Iris pigment epithelial cell (primary cell): ENCODE measurements around the gene USP32.
"Not testable (repeated sequence)": the region's sequence is repeated elsewhere in the genome, so short reads cannot be mapped to it uniquely, and the experiment has no call there.

Experiments
- DNase-seq: peaks from one replicate; pipeline ENCODE4 v3.0.0-alpha.2; 2011; ENCODE audit warnings: low read depth

Gene USP32, protein sequence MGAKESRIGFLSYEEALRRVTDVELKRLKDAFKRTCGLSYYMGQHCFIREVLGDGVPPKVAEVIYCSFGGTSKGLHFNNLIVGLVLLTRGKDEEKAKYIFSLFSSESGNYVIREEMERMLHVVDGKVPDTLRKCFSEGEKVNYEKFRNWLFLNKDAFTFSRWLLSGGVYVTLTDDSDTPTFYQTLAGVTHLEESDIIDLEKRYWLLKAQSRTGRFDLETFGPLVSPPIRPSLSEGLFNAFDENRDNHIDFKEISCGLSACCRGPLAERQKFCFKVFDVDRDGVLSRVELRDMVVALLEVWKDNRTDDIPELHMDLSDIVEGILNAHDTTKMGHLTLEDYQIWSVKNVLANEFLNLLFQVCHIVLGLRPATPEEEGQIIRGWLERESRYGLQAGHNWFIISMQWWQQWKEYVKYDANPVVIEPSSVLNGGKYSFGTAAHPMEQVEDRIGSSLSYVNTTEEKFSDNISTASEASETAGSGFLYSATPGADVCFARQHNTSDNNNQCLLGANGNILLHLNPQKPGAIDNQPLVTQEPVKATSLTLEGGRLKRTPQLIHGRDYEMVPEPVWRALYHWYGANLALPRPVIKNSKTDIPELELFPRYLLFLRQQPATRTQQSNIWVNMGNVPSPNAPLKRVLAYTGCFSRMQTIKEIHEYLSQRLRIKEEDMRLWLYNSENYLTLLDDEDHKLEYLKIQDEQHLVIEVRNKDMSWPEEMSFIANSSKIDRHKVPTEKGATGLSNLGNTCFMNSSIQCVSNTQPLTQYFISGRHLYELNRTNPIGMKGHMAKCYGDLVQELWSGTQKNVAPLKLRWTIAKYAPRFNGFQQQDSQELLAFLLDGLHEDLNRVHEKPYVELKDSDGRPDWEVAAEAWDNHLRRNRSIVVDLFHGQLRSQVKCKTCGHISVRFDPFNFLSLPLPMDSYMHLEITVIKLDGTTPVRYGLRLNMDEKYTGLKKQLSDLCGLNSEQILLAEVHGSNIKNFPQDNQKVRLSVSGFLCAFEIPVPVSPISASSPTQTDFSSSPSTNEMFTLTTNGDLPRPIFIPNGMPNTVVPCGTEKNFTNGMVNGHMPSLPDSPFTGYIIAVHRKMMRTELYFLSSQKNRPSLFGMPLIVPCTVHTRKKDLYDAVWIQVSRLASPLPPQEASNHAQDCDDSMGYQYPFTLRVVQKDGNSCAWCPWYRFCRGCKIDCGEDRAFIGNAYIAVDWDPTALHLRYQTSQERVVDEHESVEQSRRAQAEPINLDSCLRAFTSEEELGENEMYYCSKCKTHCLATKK (N-terminal part only)

GRCh38 chr17:60392042-60392844, at the start of gene USP32:
USP32 (minus strand) TSS chr17:60392133; CDS start chr17:60391939, 194 bp downstream.
- peak; percentile 99 for DNase-seq

DNA sequence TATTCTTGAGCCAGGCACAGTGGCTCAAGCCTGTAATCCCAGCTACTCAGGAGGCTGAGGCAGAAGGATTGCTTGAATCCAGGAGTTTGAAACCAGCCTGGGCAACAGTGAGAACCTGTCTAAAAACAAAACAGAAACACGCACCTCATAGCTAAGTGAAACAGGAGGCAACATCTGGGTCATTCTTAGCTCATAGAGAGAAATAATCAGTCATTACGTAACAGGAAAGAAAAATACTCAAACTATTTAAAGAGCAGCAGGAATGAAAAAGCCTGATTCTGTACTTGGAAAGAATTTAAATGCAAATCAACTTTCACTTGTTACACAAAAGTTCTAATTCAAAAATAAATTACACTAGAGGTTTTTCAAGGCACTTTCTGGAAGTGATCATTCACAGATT, 47.6 kb upstream of the USP32 start:
- peak; percentile 65 for DNase-seq

DNA sequence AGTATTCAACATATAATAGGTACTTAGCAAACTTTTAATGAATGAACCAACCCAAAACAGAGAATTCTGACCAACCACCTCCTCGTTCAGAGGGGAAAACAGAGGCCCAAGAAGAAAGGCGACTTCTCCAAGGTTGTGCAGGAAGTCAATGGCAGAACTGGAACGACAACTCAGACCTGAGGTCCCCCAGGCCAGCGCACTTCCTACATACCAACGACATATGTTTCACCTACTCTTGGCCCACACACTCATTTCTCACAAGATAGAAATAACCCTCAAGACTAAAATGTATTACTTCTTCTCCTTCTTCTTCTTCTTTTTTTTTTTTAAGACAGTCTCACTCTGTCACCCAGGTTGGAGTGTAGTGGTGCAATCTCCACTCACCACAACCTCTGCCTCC, 44.7 kb upstream of the USP32 start:
- no peak for DNase-seq

GRCh38 chr17:60435244-60436167, 43.6 kb upstream of the USP32 start:
- peak; percentile 81 for DNase-seq

DNA sequence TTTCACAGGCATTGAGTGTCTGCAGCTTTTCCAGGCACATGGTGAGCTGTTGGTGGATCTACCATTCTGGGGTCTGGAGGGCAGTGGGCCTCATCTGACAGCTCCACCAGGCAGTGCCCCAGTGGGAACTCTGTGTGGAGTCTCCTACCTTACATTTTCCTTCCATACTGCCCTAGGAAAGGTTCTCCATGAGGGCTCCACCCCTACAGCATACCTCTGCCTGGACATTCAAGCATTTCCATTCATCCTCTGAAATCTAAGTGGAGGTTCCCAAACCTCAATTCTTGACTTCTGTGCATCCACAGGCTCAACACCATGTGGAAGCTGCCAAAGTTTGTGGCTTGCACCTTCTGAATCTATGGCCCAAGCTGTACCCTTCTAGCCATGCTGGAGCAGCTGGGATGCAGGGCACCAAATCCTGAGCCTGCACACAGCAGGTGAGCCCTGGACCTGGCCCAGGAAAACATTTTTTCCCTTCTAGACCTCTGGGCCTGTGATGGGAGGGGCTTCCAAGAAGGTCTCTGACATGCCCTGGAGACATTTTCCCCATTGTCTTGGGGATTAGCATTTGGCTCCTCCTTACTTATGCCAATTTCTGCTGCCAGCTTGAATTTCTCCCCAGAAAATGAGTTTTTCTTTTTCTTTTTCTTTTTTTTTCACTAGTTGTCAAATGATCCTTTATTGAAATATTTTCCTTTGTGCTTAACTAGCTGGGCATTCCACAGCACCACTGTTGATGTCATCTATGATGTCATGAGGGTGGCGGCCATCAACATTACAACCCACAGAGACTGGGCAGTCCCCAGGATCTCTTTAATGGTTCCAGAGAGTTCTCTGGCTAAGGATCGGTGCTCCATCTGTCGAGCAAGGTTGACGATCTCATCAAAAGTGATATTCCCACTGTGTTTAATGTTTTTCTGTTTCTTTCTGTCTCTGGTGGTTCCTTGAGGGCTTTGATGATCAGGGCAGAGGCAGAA, 41.4 kb upstream of the USP32 start:
- DNase-seq, result not testable (repeated sequence)

GRCh38 chr17:60430561-60430960, 38.6 kb upstream of the USP32 start:
- not testable (repeated sequence) for DNase-seq

DNA sequence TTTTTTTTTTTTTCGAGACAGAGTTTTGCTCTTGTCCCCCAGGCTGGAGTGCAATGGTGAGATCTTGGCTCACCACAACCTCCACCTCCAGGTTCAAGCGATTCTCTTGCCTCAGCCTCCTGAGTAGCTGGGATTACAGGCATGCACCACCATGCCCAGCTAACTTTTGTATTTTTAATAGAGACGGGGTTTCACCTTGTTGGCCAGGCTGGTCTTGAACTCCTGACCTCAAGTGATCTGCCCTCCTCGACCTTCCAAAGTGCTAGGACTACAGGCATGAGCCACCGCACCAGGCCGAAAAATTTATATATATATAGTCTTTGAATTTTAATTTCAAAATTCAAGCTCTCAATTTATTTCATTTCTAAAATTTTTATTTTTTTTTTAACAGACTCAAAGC, 36.6 kb upstream of the USP32 start:
- DNase-seq, result not testable (repeated sequence)

- DNase-seq, result no peak
These were observed 34.7 kb upstream of the USP32 start for GRCh38 chr17:60426596-60426995.

DNA sequence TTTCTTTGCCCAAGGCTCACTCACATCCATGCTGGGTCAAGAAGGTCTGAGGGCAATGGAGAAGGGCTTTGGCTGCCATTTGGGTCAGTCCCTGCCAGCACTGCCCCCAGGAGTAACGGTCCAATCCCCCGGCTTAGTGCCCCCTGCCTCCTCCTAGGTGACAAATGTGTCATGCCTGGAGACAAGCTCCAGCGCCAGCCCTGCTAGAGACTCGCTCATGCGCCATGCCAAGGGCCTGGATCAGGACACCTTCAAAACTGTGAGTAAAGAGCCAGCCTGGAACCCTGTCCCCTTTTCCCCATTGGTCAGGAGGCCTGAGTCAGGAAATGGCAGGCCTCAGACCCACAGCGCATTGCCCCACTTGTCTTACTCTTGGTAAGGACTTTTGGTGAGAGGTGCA, 33.7 kb upstream of the USP32 start:
- no peak for DNase-seq

DNA sequence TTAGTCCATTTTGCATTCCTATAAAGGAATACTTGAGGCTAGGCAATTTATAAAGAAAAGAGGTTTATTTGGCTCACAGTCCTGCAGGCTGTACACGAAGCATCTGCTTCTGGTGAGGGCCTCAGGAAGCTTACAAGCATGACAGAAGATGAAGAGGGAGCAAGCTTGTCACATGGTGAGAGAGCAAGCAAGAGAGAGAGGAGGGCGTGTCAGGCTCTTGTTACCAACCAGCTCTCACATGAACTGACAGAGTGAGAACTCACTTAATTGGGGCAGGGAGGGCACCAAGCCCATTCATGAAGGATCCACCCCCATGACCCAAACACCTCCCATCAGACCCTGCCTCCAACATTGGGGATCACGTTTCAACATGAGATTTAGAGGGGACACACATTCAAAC, 31.9 kb upstream of the USP32 start:
- no peak for DNase-seq

DNA sequence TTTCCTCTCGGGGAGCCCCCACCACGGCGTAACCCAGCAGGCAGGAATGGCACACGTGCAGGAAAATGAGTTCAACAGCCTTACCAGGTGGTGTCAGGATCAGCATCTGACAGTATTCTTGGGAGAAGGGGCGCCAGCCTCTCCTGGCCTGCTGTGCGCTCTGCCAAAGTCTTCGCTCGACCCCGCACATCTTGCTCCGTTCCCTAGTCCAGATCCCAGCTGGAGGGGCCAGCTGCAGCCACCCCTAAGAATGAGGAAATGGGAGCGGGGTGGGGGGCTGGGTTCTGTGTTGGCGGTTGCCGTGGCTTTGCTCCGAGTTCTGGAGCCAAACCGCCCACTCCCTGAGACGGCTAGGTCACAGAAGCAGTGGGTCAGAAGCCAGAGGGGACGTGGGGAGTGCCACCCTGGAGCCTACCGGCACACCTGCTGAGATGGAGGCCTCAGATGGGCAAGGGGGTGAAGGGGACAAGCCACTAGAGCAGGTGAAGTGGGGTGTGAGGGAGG, 30.3 kb upstream of the USP32 start, which contains the start of gene CHCT1:
TSS of gene CHCT1 (plus strand) at position 328 of the 504 bp plus-strand sequence. CDS start at position 432, 104 bp downstream.
- DNase-seq, result no peak

DNA sequence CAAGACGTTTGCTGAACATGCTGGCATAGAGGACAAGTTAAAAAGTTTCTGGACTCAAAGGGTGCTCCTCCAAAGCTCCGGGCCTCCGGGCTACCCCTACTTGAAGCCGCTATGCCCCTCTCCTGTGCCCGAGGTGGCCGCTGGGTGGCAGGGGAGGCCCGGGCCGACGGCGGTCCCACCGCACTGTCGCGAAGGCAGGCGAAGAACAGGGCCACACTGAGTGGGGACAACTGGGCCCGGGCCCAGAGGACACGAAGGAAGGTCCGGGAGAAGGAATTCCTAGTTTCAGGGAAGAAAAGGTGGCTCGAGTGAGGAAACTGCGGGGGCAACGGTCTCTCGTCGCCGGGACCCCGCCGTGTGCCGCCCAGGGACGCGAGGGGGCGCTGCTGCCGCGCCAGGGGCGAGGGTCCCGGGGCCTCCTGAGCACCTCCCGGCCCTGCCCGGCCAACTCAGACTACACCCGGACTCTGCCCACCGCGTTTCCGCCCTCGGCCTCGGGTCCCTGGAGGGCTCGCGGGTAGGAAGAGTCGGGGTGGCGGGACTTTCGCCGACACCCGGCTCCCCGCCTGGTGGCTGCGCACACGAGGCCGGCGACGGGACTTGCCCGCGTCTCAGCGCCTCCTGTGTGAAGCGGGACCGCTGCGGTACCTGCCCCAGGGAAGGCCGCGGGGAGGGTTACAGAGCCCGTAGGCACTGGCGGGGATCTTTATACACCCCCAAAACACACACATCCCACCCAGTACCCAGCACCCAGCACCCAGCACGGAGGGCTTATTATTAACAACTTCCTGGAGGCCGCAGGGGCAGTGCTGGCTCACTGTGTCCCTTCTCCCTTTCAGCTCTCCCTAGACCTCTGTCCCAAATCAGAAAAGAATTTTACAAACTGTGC, 29.6 kb upstream of the USP32 start:
- peak; percentile 44 for DNase-seq

DNA sequence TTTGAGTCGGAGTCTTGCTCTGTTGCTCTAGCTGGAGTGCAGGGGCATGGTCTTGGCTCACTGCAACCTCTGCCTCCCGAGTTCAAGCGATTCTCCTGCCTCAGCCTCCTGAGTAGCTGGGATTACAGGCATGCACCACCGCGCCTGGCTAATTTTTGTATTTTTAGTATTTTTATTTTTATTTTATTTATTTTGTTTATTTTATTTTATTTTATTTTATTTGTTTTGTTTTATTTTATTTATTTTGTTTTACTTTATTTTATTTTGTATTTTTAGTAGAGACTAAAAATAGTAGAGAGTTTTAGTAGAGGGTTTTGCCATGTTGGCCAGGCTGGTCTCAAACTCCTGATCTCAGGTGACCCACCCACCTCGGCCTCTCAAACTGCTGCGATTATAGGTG, 27.9 kb upstream of the USP32 start:
- DNase-seq, result not testable (repeated sequence)

DNA sequence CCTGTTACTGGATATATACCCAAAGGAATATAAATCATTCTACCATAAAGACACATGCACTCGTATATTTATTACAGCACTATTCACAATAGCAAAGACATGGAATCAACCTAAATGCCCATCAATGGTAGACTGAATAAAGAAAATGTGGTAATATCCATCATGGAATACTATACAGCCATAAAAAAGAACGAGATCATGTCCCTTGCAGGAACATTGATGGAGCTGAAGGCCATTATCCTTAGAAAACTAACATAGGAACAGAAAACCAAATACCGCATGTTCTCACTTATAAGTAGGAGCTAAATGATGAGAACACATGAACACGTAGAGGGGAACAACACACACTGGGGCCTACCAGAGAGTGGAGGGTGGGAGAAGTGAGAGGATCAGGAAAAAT, 27.1 kb upstream of the USP32 start:
- DNase-seq, result not testable (repeated sequence)

DNA sequence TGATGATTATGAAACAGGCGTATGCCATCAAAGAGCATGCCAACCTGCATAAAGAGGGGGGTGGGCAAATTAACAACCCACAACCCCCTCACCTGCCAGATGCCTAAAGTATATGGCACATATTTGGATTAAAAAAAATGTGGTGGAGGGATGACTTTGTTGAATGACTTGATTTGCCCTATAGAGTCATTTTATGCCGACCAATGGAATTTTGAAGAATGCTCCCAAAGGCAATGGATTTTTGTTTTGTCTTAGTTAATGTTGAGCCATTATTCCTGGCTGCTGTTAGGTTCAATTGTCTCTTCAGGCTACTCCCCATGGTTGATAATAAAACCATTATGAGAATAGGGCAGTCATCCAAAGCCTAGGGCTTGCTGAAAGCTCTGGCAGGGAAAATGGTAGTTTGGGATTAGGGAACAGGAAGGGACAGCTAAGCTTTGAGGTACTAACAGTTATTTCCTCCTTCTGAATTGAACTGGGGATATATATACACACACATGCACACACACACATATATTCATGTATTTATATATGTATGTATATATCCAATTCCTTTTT, 24.5 kb upstream of the USP32 start:
- no peak for DNase-seq

- no peak for DNase-seq
These were observed 23.2 kb upstream of the USP32 start for GRCh38 chr17:60415146-60415545.

GRCh38 chr17:60412701-60413100, 20.8 kb upstream of the USP32 start:
- DNase-seq, result no peak
